NCI-H2171 (cell line): ENCODE measurements around the gene CLEC18A.
"Not testable (repeated sequence)": the region's sequence is repeated elsewhere in the genome, so short reads cannot be mapped to it uniquely, and the experiment has no call there.

Experiments
- DNase-seq: peaks from one replicate; lab custom pipeline; 2025; lab: John Stamatoyannopoulos, UW

CLEC18A gene

DNA sequence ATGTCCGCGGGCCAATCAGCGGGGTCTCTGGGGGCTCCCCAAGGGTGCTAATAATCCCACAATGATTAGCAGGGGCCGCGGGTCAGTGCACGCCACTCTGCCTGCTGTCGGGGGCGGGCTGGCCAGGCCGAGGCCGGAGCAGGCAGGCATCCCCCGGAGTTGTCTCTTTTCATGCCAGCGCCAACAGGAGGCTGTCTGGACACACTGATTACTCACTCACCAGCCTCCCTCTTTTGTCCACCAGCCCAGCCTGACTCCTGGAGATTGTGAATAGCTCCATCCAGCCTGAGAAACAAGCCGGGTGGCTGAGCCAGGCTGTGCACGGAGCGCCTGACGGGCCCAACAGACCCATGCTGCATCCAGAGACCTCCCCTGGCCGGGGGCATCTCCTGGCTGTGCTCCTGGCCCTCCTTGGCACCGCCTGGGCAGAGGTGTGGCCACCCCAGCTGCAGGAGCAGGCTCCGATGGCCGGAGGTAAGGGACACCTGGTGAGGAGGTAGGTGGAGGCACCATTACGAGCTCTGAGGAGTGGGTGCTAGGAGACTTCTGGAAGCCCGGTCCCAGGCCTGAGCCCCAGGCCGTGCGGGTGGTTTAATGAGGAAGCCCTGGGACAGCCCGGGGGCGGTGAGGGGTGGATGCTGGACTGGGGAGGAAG lies at the start of gene CLEC18A:
Gene CLEC18A (plus strand): TSS at position 318 of the 655 bp plus-strand sequence. CDS start 33 bp downstream, at position 351.
- DNase-seq = not testable (repeated sequence)

DNA sequence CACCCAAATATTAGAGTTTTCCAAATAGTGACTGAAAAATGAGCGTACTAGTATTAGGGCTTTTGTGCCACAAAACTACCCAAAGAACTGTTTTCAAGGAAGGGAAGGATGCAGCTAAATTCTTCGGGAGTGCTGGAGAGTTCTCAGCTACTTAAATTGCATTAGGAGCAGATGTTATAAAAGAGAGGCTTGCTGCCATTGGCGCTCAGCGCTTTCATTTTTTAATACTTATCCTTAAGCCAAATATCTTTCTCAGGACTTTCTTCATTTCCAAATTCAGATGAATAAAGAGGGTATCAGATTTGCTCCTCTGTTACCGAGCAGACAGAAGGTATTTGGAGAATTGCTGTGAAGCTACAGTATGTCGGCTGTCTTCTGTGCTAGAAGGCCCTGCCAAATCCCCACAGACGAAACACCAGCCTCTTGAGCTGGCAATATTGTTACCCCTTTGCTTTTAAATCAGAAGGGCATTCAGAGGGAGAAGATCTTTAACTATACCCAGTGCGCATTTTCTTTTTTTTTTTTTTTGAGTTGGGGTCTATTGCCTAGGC lies 47.2 kb upstream of the CLEC18A start:
- DNase-seq = no peak

DNA sequence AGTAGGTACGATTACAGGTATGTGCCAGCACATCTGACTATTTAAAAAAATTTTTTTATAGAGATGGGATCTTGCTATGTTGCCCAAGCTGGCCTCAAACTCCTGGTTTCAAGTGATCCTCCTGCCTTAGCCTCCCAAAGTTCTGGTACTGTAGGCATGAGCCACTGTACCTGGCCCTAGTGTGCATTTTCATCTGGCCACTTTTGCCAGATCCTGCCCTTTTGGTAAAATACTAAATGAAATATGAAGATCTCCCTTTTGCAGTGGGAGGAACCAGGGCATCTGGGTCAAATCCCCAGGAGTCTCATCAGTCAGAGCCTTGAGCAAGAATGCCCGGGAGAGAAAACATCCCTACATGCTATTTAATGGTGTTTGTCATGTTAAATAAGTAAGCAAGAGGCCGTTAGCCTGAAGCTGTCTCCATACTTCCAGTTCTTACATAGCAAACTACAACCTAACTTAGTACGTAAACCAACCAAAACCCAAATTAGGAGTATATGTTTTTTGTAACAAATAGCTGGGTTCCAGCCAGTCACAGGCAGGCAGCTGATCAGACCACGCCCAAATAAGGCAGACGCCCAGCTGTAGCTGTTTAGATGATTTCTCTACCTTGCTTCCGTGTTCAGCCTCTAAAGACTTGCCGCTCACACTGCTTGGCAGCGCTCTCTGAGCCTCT lies 46.5 kb upstream of the CLEC18A start:
- DNase-seq = no peak

DNA sequence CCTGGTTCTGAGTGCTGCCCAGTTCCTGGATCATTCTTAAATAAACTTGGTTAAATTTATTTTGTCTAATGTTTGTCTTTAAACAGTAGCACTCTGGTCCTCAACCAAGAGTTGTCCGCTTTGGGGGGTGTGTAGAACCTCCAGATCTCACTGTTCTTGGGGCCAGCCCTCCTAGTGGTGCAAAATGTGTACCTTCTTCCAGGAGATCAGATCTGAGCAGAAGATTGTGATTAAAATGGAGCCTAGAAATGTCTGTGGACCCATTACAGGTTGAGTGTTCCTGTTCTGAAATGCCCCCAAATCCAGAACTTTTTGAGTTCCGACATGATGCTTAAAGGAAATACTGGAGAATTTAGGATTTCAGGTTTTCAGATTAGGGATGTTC lies 46.0 kb upstream of the CLEC18A start:
- DNase-seq = no peak

DNA sequence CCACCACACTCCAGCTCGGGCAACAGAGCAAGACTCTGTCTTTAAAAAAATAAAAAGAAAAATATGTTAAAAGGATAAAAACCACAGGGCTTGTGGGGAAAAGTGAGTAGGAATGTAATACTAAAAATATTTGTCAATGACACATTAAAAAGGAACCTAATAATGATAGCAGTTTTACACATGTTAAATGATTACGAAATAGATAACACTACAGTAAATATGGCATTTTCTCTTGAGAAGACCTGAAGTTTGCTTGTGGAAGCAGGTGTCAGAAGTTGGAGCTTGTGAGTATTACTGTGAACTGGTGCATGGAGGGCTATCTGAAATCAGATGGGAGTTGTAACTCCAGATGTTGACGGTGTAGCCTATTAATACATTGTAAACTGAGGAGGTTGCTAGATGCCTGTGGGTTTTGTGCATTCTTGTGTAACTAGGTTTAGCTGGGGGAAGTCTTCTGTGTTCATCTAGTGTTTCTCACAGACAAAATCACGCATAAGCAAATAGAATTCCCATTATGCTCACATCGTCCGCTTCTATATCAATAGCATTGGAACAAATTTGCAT lies 44.2 kb upstream of the CLEC18A start:
- DNase-seq = no peak

DNA sequence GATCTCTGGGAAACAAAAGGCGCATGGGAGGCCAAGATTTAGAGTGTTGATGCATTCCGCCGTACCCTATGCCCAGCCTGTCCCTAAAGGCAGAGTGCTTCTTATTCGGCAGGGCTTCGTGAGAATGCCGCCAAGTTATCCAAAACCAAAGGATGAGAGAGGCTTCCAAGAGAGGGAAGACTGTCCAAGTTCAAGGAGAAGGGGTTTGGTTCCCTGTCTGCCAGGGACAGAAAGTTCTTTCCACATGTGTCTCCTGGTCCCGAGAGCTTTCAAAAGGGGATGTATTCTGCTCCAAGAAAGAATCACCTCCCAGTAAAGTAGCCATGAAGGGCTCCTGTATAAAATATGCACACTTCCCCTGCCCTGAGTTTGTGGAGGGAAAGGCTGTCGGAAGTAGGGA lies 42.1 kb upstream of the CLEC18A start:
- no peak for DNase-seq

DNA sequence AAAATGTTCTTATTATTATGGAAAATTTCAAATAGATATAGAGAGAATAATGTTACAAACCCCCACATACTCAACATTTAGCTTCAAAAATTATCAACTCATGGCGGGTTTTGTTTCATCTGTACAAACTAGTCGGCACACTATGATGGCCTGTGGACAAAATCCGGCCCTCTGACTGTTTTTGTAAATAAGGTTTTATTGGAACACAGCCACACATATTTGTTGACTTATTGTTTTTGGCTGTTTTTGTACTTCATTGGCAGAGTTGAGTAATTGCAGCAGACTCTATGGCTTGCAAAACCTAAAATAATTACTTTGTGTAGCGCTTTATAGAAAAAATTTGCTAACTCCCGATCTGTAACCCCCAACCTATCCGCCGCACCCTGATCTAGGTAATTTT lies 41.4 kb upstream of the CLEC18A start:
- no peak for DNase-seq

DNA sequence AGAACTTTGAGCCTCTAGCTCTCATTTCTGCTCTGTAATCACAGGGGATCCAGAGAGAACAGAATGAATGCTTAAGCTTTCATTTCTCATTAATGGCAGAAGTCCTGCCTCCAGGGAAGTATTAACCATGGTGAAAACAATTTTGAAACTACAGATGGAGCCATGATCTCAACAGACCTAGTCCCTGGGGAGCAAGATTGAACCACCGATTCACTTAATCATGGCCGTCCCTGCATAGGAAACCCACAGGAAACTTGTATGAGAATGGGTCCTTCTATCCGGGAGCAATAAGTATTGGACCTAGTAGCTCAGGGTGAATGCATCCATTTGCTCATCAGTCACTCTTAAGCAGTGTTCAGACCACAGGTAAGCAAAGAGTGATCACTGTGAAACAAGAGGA lies 40.2 kb upstream of the CLEC18A start:
- no peak for DNase-seq

DNA sequence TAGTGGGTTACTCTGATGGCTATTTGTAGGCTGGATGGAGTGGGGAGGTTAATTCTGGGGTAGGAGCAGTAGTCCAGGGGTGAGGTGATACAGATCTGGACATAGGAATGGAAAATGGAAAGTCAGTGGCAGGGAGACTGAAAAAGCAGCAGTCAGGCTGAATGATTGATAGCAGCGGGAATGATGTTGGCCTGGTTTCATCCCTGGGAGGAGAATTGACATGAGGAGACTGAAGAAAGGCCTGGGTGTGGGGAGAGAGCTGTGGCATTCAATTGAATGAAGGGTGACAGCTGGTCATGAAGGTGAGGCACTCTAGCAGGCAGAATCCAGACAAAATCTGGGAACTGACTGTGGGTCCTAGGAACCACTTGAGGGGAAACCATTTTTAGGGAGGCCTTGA lies 34.7 kb upstream of the CLEC18A start:
- no peak for DNase-seq

DNA sequence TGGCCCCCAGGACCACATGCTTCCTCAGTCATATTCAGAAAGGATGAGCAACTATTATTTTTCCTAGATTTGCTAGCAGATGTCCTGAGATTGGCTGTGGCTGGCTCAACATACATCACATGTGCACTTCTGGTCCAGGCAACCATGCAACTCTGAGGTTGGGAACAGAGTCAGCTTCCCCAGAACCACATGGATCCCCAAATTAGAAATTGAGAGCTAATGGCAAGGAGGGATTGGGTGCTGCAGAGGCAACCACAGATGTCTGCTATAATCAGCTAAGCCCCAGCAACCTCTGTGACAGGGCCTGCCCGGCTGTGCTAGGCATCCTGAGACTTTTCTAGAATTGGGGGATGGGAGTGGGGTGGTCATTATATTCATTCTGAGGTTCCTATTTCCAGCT lies 33.8 kb upstream of the CLEC18A start:
- DNase-seq = no peak

DNA sequence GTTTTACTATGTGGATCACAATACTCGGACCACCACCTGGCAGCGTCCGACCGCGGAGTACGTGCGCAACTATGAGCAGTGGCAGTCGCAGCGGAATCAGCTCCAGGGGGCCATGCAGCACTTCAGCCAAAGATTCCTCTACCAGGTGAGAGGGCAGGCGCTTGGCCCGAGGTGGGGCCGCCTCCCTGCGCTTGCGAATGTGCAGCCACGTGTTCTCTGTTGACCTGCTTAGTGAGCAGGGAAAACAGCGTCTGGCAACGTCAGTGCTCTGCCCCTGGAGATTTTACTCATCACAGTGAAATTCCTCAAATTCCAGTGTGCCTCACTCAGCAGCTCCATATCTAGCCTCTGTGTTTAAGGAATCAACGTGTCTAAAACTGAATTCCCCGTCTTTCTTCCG lies 33.4 kb upstream of the CLEC18A start:
- no peak for DNase-seq

DNA sequence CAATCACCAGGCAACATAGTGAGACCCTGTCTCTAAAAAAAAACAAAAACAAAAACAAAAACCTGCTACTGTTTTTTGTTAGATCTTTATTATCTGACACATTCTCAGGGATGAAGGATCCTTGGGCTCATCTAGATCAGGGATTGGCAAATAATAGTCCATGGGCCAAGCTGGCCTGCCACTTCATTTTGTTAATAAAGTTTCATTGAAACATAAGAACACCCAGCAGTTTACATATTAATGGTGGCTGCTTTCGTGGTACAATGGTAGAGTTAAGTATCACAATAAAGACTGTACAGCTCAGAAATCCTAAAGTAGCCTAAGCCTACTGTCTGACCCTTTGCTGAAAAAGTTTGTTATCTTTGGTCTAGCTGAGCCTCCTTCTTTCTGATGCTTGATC lies 32.9 kb upstream of the CLEC18A start:
- no peak for DNase-seq

DNA sequence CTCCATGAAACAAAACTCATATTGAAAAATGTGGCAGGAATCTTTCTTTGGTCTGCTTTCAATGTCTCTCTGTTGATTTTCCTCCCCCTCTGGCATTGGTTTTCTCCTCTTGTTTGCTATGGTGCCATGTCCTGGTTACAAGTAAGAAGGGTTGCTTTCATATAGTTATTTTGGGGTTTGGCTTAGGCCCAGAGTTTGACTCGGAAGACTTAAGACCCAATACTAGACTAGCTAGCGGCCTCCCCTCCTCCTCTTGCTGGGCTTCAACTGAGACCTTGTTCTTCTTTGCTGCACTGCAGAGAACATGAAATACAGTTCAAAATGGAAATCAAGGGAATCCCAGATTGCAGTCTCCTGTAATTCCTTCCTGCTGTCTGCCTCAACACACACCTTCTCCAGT lies 30.0 kb upstream of the CLEC18A start:
- DNase-seq = no peak

DNA sequence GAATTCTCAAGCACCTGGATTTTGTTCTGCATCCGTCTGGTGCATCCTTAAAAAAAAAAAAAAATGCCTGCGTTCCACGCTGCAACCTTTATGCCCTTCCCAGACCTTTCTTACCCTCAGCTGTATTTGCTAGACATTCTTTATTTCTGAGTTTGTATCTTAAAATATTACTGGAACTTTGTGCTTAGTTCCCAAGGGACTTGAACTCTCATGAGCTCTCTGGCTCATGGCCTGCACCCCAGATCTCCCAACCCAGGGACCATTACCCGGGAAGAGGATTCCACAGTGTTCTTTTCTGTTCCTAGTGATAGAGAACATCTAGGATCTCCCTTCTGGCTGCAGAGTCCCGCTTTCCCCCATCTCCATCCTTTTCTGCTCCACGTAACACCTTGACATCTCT lies 28.9 kb upstream of the CLEC18A start:
- DNase-seq = no peak

DNA sequence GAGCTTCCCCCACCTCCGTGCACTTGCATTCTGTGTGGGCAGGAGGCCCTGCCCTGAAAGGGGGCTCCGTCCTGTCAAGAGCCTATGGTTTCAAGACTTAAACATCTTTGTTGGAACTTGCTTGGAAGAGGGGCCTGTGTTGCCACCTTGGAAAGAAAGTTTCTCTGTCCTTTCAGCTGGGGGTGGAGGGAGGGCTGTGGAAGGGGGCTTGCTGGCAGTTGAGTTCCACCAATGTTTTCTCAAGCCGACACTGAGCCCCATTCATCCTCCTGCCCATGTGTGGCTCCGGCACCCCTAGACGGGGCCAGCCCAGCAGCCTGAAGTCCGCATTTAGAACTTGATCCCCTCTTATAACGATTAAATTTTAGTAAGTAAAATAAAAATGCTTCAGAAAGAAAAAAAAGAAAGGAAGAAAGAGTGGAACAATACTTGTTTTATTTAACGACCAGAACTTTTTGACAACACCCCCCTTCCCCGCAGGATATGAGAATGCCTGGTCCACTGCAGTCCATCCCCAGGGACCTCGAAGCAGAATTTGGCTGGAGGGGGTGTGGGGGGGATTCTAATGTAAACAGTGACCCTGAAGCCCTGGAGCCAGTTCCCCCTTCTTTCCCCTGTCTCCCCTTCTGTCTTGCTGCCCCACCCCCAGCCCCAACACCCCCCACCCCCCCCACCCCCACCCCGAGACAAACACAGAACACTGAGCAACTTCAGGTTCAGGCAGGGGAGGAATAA lies 26.9 kb upstream of the CLEC18A start:
- DNase-seq = no peak

DNA sequence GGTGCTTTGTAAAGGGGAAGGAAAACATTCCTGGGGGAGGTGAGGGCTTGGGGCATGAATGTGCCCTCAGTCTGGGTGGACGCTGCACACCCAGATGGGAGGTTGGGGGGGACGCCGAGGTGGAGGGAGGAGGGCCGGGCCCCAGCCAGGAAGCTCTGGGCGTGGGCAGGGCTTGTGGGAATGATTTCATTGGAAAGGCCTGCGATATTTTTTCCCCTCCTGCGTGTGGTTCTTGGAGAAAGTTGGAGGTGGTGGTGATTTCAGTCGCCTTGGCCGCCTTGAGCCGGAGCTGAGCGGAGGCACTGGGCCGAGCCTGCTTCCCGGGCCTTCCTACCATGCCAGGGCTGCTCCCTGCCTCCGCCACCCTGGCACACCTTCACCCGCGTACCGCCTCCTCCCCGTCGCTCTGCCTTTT lies 26.4 kb upstream of the CLEC18A start:
- no peak for DNase-seq

DNA sequence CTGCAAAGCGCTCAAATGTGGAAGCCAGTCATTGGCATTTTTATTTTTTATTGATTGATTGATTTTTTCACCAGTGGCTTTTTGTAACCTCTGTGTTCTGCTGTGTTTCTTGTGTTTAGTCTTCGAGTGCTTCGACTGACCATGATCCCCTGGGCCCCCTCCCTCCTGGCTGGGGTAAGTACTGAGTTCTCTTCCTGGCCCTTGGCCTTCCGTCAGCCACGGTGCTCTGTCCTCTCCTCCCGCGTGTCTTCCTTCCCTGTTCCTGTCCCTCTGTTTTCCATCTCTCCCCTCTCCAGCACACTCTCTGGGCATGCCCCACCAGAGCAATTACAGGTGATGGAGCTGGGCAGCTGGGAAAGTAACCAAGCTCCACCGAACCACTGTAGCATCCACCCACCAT lies 25.8 kb upstream of the CLEC18A start:
- DNase-seq = no peak

DNA sequence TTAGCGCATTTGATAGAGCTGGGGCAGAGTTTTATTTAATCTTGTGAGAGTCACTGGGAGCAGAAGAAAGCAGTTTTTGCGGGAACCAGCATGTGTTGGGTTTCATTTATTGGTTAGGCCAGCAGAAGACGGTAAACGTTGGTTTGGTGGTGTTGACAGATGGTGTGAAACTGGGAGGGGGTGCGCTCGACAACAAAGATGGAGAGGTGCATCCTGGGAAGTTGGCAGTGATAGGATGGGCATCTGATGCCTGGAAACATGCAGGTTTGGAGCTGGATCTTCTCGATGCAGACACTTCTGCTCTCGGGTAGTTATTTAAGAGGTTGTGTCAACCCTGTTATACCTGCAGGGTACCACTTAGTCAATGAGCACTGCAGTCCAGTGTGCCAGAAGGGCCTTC lies 24.9 kb upstream of the CLEC18A start:
- peak; percentile 69 for DNase-seq

DNA sequence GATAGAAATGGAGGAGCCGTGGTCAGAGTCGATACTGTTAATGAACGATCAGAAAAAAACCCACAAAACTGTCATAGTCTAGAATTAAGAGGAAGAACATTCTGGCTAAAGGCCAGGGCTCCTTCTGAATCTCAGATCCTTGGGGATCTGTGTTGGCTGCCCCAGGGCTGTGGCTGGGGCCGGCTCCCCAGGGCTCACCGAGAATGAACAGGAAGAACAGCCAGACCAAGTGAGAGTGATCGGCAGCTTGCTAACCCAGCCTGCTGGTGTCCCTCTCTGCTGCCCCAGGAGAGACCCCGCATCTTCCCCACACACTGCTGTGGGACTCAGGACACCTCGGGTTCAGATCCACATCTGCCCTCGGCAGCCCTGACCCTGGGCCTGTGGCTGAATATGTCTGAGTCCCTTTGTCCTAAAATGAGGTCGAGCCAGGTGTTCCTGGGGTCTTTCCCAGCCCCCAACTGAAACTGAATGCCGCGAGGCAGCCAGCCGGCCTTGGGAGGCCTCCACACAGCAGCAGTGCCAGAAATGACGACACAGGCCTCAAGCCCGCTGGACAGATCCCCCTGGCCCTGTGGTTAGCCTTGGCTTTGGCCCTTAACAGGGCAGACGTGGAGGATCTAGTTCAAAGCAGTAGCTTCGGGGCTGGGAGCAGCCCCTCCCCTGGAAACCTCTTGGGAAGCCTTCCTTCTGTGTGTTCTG lies 23.9 kb upstream of the CLEC18A start:
- no peak for DNase-seq

DNA sequence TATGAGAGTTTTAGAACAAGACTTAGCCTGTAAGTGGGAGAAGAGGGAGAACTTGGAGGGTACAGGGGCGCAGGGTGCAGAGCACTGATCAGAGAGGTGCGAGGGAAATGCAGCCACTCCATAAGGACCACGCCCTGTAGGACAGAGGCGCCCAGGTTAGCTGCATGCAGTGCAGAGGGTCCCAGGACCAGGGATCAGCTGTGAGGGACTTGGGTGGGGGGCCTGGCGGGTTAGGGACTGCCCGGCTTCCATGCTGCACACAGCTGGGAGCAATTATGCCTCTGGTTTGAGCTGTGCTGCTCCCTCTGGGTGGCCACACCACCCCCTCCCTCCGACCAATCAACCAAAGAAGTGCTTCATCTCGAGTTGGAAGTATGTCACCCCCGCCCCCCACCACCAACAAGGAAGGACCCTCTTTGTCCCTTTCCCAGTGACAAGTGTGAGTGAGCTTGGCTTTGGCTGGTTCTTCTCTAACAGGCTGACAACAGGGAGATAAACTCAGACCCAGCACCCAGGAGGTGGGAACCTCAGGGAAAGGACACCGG lies 22.2 kb upstream of the CLEC18A start:
- no peak for DNase-seq

DNA sequence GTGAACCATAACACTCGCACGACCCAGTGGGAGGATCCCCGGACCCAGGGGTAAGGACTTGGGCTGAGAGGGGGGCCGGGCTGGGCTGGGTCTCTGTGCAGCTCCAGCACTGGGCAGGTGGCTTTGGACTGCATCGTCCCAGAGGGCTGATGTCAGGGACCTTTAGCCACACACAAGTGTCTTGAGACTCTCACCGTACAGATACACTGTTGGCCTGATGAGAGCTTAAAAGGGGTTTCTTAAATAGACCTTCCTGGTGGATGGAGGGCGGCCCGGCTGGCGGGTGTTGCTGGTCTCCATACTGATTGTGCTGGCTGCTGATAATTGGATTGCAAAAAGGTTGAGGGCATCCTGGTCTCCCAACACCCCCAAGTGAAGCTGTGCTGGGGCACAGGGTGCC lies 21.7 kb upstream of the CLEC18A start:
- DNase-seq = no peak
